Forelimb muscle (tissue), 1 donor: ENCODE results near the gene ITFG2. TPM values are rescaled to one million over a fixed set of nuclear protein-coding genes. Genes with fewer than 3 reads are reported as not detected.

Experiments
- DNase-seq: peaks from one replicate; pipeline ENCODE4 v3.0.0-alpha.2; 2013; ENCODE audit warnings: low read depth
- polyA plus RNA-seq: library from polyadenylated mRNA; unstranded; fragments of 120-200 nt; gene quantifications from one replicate; pipeline ENCODE4 v1.2.1, GENCODE V29; 2013; ENCODE audit not compliant: insufficient read length

ITFG2 gene
- polyA plus RNA-seq, 1 donor, result 32.6 TPM

GRCh38 chr12:2832550-2833127 is 20.2 kb downstream of the ITFG2 start:
- no peak for DNase-seq

DNA sequence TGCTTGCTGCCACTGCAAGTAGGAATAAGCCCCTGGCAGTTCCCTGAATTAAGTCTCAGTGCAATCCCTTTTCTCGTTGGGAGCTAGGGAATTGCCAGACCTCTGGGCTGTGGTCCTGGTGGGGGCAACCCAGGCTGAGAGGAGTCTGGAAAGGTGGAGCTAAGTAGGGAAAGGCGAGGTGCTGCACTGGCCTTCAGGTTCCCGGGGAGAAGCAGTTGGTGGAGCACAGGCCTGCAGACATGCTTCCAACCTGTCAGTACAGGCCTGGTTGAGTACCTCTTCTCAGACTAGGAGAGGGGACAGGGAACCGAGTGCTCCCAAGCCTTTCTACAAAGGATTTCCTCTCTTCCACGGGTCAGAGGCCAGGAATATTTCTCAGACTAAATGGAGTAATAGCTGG is 20.9 kb downstream of the ITFG2 start:
- no peak for DNase-seq

GRCh38 chr12:2833810-2834209 is 21.3 kb downstream of the ITFG2 start:
- no peak for DNase-seq

- DNase-seq, result no peak
Observed at GRCh38 chr12:2834581-2835491, 22.4 kb downstream of the ITFG2 start, which contains the start of gene NRIP2. Gene NRIP2 (minus strand): TSS chr12:2835035. CDS start chr12:2834983, 52 bp downstream.

DNA sequence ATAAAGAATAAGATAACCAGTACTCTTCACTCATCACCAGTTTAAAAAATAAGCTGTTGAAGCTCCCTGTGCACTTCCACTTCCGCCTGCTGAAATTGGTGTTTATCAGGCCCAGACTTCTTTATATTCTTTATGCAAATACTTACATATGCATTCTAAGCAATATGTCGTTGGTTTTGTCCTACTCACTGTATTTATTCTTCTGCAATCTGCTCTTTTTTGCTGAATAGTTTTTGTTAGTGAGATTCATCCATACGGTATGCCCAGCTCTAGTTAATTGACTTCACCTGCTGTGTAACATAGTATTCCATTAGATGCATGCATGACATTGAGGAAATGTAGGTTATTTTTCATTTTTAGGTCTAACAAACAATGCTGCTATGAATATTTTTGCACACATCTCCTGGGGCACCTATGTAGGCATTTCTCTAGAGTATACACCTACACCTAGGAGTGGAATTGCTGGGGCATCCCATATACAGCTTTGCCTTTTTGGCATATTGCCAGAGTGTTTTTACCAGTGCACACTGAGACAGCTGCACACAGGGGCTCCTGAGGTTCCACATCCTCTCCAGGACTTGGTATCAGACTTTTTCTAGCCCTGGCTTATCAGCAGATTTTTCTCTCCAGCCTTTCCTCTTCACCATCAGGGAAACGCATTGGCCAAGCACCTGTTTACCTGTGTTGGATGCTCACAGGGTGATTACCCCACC is 23.4 kb downstream of the ITFG2 start:
- DNase-seq, result no peak

DNA sequence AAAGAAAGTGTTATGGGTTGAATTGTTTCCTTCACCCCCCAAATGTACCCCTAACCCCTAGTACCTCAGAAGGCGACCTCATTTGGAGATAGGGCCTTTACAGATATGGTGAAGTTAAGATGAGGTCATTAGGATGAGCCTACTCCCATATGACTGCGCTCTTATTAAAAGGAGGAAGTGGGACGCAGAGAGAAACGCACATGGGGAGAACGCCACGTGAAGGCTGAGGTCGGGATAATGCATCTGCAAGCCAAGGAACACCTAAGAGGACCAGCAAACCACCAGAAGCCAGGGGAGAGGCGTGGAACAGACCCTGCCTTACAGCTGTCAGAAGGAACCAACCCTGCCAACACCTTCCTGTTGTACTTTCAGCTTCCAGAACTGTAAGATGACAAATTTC is 24.1 kb downstream of the ITFG2 start:
- no peak for DNase-seq

DNA sequence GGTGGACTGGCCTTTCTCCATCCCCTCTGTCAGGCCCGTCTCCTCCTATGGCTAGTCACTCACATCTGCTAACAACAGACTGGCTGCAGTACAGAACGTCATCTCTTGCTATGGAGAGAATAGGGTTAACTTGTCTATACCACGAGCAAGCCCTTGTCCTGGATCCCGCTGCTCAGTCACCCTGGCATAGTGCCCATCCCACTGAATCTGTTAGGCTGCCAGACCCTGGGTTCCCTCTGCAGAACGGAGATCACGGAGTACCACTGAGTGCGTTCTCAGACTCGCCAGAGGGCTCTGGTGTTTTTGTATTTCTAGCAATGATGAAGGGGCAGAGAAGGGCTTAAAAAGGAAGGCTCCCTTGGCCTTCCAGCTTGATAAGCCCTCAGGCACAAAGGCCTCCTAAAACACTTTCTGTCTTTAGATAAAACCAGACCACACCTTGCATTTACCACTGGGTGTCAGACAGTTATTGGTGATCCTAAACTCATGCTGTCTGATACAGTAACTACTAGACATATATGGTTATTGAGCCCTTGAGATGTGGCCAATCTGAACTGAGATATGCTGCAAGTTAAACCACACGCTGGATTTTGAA is 28.7 kb downstream of the ITFG2 start:
- DNase-seq, result no peak

DNA sequence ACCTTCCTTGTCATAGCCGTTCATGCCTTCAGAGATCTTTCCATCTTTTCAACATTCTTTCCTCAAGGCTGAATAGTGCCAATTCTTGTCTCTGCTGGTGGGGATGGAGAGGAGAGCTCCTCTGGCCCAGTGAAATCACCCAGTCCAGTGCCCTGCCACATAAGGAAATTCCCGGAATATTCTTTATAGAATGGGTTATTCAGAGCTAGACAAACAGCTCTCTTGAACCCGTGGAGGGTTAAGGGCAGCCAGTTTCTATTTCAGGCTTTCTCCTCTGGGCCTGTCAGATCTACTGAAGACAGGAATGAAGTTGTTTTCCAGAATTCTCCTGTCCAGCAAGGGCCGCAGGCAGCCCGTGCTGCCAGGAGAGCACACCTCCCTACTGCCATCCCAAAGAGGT is 30.5 kb downstream of the ITFG2 start:
- no peak for DNase-seq

GRCh38 chr12:2844786-2845185 is 32.3 kb downstream of the ITFG2 start:
- DNase-seq, result no peak

- no peak for DNase-seq
Observed at GRCh38 chr12:2845280-2845679, 32.8 kb downstream of the ITFG2 start.

GRCh38 chr12:2851931-2852330 is 39.5 kb downstream of the ITFG2 start:
- DNase-seq, result no peak

GRCh38 chr12:2853626-2854025 is 41.2 kb downstream of the ITFG2 start:
- peak; percentile 36 for DNase-seq

DNA sequence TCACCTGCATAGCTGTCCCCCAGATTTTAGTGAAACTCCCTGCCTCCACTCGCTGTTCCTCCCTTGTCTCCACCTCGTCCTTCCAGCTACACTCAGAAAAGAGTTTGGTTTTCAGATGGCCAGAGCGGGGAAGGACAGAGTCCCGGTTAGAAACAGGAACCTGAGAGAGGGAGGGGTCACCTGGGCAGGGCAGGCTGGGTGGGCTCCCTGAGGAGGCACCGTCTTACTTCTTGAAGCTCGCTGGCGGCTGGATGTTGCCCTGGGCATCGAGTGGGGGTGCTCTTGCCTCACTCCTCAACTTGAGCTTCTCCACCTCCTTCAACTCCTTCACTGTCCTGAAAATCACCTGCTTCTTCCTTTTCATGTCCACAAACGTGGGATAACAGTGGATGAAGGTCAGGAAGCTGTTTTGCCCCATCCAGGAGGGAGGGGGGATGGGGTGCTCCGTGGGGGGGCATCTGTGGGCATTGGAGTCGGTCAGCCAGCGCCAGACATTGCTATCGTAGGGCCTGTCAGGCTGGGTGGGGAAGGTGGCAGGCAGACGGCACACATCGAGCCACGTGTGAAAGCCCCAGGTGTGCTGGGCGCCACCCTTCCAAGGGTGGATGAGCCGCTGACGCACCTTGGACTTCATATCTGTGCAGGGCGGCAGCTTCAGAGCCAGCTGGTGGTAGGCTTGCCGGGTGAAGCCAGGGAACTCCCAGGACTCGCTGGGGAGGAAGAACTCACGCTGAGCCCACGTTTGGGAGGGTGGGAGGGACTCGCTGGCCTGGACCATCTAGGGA is 42.4 kb downstream of the ITFG2 start:
- no peak for DNase-seq

- DNase-seq, result no peak
Observed at GRCh38 chr12:2855546-2855945, 43.1 kb downstream of the ITFG2 start.

GRCh38 chr12:2856051-2856450 is 43.6 kb downstream of the ITFG2 start:
- DNase-seq, result no peak

- DNase-seq, result no peak
Observed at GRCh38 chr12:2857021-2857431, 44.6 kb downstream of the ITFG2 start, which contains the start of gene TEX52. Gene TEX52 (minus strand): TSS chr12:2857039. CDS start chr12:2857026, 13 bp downstream.

- DNase-seq, result no peak
Observed at GRCh38 chr12:2857576-2857975, 45.1 kb downstream of the ITFG2 start.

DNA sequence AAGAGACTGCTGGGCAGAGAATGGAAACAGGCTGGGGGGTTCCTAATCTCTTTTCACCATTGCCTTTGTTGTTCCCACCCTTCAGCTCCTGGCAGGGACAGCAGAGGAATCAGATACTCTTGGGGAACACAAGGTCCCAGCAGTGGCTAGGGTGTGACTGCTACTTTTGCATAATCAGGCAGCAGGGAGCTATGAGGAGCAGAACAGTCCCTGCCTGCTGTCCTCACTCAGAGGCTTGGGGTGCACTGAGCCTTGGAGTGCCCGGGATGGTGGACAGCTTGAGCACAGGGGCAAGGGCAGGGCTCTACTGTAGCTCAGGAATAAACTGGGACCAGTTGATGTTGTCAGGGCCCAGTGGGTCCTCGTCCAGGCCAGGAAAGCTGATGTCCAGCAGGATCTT is 45.9 kb downstream of the ITFG2 start:
- no peak for DNase-seq

DNA sequence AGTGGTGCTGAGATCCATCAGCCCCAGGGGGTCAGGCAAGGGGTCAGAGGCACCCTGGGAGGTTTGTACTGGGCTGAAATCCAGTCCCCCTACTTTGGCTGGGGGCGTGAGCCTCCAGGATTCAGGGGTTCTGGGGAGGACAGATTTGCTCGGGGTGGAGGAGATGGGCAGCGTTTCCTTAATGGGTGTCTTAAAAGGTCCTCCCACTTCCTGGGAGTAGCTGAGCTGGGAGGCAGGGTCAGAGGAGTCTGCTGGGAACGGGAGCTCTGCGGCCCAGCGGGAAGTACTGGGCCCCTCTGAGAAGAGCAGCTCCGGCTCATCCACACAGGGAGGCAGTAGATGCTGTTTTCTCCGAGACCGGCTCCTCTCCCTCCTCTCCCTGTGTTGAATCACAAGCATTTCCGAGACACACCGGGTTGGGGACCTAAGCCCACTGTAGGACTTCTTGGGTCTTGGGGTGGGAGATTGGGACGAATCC is 46.5 kb downstream of the ITFG2 start:
- no peak for DNase-seq

- DNase-seq, result no peak
Observed at GRCh38 chr12:2860170-2860569, 47.7 kb downstream of the ITFG2 start.

DNA sequence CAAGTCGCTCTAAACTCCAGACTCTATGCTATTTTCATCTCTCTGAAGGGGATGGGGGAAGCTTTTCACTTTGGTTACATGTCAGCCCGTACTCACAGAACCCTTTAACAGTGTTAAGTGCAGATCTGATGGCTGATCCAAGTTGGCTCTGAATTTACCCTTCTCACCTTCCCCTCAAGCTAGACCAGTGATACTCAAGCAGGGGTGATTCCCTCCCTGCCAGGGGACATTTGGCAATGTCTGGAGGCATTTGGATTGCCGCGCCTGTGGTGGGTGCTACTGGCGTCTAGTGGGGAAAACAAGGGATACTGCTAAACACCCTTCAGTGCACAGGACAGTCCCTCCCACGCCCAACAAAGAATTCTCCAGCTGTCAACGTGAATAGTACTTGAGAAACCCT is 50.4 kb downstream of the ITFG2 start:
- DNase-seq, result no peak
